Measurements from ENCODE around the gene CREB3L2. TPM values are rescaled to one million over a fixed set of nuclear protein-coding genes. Genes with fewer than 3 reads are reported as not detected.

The CREB3L2 gene
- total RNA-seq, 1 donor from 2014 or later = 45.6 TPM

DNA sequence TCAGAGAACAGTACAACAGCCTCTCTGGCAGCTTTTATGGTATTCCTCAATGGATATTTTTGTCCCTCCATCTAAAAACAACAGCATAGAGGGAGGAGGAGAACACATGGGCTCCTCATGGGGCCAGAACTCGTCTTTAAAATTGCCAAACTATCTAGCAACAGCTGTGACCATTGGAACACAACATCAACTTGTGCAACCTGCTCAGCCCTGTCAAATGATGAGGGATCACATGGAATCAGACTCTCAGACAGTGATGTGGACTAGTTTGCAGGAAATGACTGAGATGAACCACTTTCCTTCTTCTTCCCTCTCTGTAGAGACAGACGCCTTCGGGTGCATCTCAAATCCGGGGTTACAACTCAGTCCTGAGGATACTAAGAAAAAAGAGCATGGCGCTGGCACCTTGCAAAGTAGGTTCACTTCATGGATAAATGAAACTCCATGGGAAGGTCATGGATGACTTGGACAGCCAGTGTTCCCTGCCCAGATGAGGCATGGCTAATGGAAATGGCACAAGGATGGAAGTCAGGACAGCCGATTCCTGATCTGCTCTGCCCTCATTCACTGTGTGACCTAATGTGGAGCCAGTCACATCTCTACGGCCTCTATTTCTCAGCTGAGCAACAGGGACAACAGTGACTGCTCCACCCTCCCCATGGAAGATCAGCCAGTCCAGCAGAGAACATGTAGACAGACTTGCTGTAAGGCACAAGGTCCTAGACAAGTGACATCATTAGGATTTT, 130.5 kb downstream of the CREB3L2 start:
- H3K27ac Mint-ChIP-seq = peak overlapping the region; percentile 68
- H3K36me3 Mint-ChIP-seq (ENCODE audit: low read depth) = peaks cover 36% of the 10 kb centered on the region
- H3K4me1 Mint-ChIP-seq = peaks cover 20% of the 10 kb centered on the region

DNA sequence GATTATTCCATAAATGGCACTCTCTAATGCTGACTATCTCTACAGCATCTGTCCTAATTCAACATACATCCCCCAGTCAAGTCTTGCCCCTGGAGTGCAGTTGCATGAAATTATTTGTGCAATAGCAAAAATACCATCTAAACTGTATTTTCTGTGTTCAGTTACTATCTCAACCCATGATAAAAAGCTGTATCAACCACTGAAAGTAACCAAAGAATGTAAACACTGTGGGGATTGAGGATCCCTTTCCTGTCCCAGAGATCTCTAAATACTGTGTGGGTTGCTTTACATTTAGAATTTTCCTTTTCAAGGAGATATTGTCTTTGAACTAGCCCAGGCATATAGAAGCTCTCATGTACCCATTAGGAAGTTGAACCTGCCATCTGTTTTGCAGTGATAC, 131.2 kb downstream of the CREB3L2 start:
- intact Hi-C loops (cut with micrococcal nuclease) = loop anchor here (5.0 kb wide), 1 partner anchor 98 kb away; no protein-coding TSS in a partner anchor
- peaks cover 14% of the 10 kb centered on the region for H3K9me3 Mint-ChIP-seq
- H3K27me3 Mint-ChIP-seq = peaks cover 2% of the 10 kb centered on the region
- peaks cover 41% of the 10 kb centered on the region for H3K36me3 Mint-ChIP-seq (ENCODE audit: low read depth)
- no peak overlapping the region for H3K4me3 Mint-ChIP-seq
- peak overlapping the region; percentile 45 for H3K27ac Mint-ChIP-seq
- H3K4me1 Mint-ChIP-seq = peaks cover 20% of the 10 kb centered on the region
- peak; percentile 26 for DNase-seq

More for the DNA sequence above, 130.5 kb downstream of the CREB3L2 start:
- DNase-seq = peak; percentile 41
- peaks cover 8% of the 10 kb centered on the region for H3K9me3 Mint-ChIP-seq
- peaks cover 2% of the 10 kb centered on the region for H3K27me3 Mint-ChIP-seq
- no peak overlapping the region for H3K4me3 Mint-ChIP-seq
- intact Hi-C loops (cut with micrococcal nuclease) = loop anchor here (5.0 kb wide), 1 partner anchor 99 kb away; no protein-coding TSS in a partner anchor

DNA sequence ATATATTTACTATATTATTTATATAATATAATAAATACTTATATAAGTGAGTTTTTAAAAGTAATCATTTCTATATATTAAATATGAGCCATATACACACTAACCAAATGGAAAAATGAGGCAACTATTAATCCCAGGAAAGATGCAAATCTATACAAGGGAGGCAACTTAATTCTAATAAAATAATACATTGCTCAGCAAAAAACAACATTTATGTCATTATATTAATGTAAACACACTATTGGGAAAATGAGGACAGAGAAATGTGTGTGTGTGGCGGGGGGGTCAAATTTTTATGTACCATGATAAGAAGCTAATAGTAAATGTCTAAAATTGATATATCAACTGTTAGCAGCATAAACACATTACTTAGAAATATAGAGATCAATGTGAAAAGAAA, 131.8 kb downstream of the CREB3L2 start:
- intact Hi-C loops (cut with micrococcal nuclease) = loop anchor here (5.0 kb wide), 1 partner anchor 98 kb away; no protein-coding TSS in a partner anchor
- Mint-ChIP-seq H3K27ac (no peak overlapping the region), H3K27me3 (peaks cover 2% of the 10 kb centered on the region), H3K9me3 (peaks cover 19% of the 10 kb centered on the region), H3K4me3 (no peak overlapping the region), H3K36me3 (ENCODE audit: low read depth) (peaks cover 46% of the 10 kb centered on the region), H3K4me1 (peaks cover 20% of the 10 kb centered on the region)
- peak; percentile 6 for DNase-seq

DNA sequence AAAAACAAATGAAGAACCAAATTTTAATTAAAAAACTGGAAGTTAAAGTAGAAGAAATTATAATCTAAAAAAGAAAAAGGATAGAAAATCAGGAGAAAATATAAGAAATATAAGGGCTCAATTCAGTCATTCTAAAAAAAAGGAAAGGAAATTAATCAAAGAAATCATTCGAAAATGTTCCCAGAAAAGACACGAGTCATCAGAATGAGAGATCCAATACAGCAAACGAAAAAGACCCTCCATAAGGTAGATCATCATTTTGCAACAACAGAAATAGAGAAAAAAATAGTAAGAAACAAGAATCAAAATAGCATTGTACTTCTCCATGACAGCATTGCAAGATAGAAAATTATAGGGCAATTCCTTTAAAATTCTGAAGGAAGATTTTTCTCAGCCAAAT, 132.6 kb downstream of the CREB3L2 start:
- DNase-seq = no peak
- H3K4me1 Mint-ChIP-seq = peaks cover 20% of the 10 kb centered on the region
- intact Hi-C loops (cut with micrococcal nuclease) = no loop called here

DNA sequence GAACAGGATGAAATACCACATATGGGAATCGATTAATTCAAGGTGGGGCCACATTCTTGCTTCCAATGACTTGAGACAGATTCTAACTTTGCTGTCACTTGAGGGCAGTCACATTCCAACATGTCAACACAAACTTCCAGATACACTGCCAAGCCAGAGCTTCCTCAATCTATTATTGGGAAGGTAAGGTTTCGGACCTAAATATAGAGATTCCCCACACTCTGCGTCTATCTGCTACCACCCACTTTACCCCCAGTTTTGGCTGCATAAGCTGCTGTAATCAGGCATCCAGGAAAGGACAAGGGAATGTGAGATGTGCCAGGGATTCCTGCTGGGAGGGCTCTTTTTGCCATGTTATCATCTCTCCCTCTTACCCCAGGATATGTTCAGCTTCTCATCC, 134.6 kb downstream of the CREB3L2 start:
- no peak overlapping the region for H3K27ac Mint-ChIP-seq
- no peak overlapping the region for H3K4me3 Mint-ChIP-seq
- DNase-seq = no peak
- peaks cover 40% of the 10 kb centered on the region for H3K36me3 Mint-ChIP-seq (ENCODE audit: low read depth)
- H3K27me3 Mint-ChIP-seq = no peaks in the 10 kb centered on the region
- peaks cover 21% of the 10 kb centered on the region for H3K9me3 Mint-ChIP-seq
- peaks cover 9% of the 10 kb centered on the region for H3K4me1 Mint-ChIP-seq
- intact Hi-C loops (cut with micrococcal nuclease) = no loop called here

More for the DNA sequence above, 132.6 kb downstream of the CREB3L2 start:
- Mint-ChIP-seq H3K4me3 (no peak overlapping the region), H3K27ac (no peak overlapping the region), H3K27me3 (peaks cover 2% of the 10 kb centered on the region), H3K36me3 (ENCODE audit: low read depth) (peaks cover 50% of the 10 kb centered on the region), H3K9me3 (peaks cover 21% of the 10 kb centered on the region)

DNA sequence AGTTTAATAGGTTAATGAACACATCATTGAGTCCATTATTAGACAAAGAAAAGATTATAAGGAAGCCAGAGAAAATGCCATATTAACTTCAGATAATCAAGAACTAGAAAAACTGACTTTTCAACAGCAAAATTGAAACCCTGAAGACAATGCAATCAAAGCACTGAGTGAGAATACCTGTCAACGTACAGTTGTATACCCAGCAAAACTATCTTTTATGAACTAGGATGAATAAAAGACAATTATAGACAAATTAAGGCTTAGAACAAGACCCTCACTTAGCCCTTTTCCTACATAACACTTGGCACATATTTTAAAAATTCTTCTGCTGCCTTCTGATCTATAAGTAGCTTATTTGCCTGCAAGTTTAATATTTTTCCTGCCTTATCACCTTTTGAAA, 136.1 kb downstream of the CREB3L2 start:
- peaks cover 36% of the 10 kb centered on the region for H3K36me3 Mint-ChIP-seq (ENCODE audit: low read depth)
- H3K27me3 Mint-ChIP-seq = no peaks in the 10 kb centered on the region
- DNase-seq = no peak
- H3K4me3 Mint-ChIP-seq = no peak overlapping the region
- no peak overlapping the region for H3K27ac Mint-ChIP-seq
- H3K9me3 Mint-ChIP-seq = peaks cover 21% of the 10 kb centered on the region
- peaks cover 3% of the 10 kb centered on the region for H3K4me1 Mint-ChIP-seq
- intact Hi-C loops (cut with micrococcal nuclease) = no loop called here

DNA sequence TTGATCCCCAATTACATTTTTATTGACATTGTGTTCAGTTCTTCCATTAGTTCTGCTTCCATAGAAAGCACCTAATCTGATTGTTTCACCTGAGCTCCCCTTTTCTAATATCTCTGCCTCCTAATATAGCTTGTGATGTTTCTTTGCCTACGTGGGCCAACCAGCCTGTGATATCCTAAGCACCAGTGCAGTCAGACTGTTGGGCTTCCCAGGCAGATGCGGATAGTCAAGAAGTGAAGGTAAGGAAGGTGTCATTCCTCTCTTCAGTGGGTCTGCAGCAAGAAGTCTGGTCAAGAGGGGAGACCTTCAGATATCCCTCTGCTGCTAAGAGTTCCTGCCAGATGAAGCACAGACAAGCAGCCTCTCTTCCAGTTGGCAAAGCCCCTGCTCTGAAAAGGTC, 138.9 kb downstream of the CREB3L2 start:
- peaks cover 29% of the 10 kb centered on the region for H3K36me3 Mint-ChIP-seq (ENCODE audit: low read depth)
- no peaks in the 10 kb centered on the region for H3K27me3 Mint-ChIP-seq
- DNase-seq = no peak
- intact Hi-C loops (cut with micrococcal nuclease) = no loop called here
- H3K27ac Mint-ChIP-seq = no peak overlapping the region
- H3K9me3 Mint-ChIP-seq = peaks cover 18% of the 10 kb centered on the region
- H3K4me3 Mint-ChIP-seq = no peak overlapping the region
- no peaks in the 10 kb centered on the region for H3K4me1 Mint-ChIP-seq

DNA sequence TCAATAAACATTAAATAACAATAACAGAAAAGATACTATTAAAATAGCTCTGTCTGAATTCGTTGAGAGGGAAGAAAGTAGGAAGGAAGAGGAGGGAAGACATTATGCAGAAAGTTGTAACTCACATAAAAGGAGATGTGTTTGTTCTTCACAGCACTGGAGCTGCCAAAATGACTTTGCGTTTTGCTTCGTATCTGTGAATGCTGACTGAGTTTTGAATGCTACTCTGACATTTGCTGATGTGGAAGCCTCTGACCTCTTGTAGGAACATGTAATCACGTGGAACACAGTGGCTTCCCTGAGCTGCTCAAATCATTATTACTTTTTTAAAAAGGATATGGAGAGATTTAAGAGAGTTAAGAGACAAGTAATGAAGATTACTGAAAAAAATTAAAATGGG, 139.5 kb downstream of the CREB3L2 start:
- Mint-ChIP-seq H3K27ac (no peak overlapping the region), H3K36me3 (ENCODE audit: low read depth) (peaks cover 23% of the 10 kb centered on the region), H3K4me3 (no peak overlapping the region), H3K27me3 (no peaks in the 10 kb centered on the region), H3K4me1 (no peaks in the 10 kb centered on the region), H3K9me3 (peaks cover 18% of the 10 kb centered on the region)
- DNase-seq = no peak
- intact Hi-C loops (cut with micrococcal nuclease) = no loop called here

DNA sequence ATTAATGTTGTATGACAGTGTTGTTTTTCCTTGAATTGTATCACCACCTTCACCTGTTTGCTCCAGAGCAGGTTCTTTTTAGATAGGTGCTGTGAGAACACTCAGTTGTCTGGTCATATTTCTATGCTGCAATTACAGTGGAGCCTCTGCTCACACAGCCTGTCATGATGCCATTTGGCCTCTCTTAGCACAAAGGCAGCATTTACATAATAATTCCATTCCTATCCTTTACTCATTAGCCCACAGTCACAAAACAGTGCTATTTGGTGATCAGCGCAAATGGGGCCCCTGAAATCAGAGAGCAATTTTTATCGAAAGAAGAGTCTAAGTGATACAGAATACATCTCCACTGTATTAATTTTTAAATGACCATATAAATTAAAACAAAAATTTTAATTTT, 141.3 kb downstream of the CREB3L2 start:
- H3K27ac Mint-ChIP-seq = no peak overlapping the region
- intact Hi-C loops (cut with micrococcal nuclease) = no loop called here
- H3K27me3 Mint-ChIP-seq = no peaks in the 10 kb centered on the region
- no peaks in the 10 kb centered on the region for H3K4me1 Mint-ChIP-seq
- no peak overlapping the region for H3K4me3 Mint-ChIP-seq
- peaks cover 10% of the 10 kb centered on the region for H3K36me3 Mint-ChIP-seq (ENCODE audit: low read depth)
- peaks cover 6% of the 10 kb centered on the region for H3K9me3 Mint-ChIP-seq
- no peak for DNase-seq

DNA sequence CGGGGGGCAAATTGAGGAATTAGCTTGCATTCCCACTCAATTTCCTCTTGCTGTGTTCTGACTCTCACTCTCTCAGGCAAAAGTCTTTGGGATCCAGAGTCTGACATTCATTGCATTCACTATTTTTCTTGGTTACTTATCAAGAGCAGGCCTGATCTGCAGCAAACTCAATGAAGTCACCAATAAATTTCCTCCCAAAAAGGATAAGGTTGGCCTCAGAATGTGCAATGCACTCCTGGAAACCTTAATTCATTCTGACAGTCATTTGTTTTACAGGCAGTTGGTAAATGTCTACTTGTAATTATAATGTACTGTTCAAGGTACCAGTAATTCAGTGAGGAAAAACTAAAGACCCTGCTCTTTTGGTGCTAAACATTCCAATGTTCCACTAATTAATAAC, 148.8 kb downstream of the CREB3L2 start:
- H3K9me3 Mint-ChIP-seq = no peaks in the 10 kb centered on the region
- H3K4me3 Mint-ChIP-seq = no peak overlapping the region
- intact Hi-C loops (cut with micrococcal nuclease) = no loop called here
- no peak overlapping the region for H3K27ac Mint-ChIP-seq
- H3K36me3 Mint-ChIP-seq (ENCODE audit: low read depth) = peaks cover 2% of the 10 kb centered on the region
- DNase-seq = no peak
- H3K27me3 Mint-ChIP-seq = peaks cover 17% of the 10 kb centered on the region
- H3K4me1 Mint-ChIP-seq = peaks cover 4% of the 10 kb centered on the region

DNA sequence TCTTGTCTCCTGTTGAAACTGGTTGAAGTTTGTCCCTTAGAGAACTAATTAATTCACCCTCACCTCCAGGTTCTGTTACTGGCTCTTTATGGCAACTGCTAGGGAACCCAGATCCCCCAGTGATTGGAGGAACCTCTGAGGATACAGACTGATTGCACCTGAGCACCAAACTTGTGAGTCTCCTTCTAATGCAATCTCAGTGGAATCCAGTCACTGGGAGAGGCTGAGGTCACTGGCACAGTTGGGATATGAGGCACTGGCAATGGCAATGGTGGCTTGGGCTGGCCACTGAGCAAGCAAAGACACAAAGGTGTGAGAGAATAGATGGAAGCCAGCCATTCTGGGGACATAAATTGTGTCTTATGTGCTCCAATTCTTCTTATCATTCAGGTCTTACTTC, 149.8 kb downstream of the CREB3L2 start:
- Mint-ChIP-seq H3K27me3 (peaks cover 25% of the 10 kb centered on the region), H3K9me3 (no peaks in the 10 kb centered on the region), H3K4me3 (no peak overlapping the region), H3K27ac (no peak overlapping the region), H3K36me3 (ENCODE audit: low read depth) (peaks cover 2% of the 10 kb centered on the region), H3K4me1 (peaks cover 4% of the 10 kb centered on the region)
- no peak for DNase-seq
- intact Hi-C loops (cut with micrococcal nuclease) = no loop called here

DNA sequence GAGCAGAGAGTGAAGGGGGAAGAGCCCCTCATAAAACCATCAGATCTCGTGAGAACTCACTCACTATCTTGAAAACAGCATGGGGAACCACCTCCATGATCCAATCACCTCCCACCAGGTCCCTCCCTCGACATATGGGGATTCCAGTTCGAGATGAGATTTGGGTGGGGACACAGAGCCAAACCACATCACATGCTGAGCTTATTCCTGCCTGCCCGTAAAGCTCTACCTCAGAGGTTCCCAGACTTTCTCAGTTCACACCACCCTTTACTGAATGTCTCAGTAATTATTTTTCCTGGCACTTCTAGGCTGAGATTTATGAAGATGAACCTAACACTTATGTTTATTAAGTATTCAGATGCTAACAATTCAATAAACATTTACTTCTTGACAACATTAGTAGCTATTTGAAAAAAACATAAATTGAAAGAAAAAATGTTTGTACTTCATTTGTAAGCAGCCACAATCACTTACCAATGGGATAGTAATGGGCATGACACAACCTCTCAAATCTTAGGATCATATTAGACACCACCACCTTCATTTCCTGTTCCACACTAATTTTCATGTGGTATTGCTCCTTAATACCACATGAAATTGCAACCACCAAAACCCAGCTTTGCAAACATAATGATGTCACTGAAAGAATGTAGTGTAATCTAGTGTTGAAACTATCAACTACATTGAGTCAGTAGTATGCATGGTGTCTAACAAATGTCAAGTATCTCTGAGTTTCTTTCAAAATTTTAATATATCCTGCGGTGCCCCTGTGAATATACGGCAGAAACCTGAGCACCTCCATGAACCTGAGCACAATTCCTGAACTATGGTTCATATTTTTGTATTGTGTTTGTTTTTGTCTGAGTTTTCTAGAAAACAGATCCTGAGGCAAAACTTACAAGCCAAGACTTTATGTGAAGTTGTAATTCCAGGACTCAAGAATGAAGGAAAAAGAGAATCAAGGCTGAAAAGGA, 150.6 kb downstream of the CREB3L2 start:
- H3K36me3 Mint-ChIP-seq (ENCODE audit: low read depth) = peaks cover 2% of the 10 kb centered on the region
- H3K27me3 Mint-ChIP-seq = peaks cover 25% of the 10 kb centered on the region
- intact Hi-C loops (cut with micrococcal nuclease) = no loop called here
- H3K27ac Mint-ChIP-seq = no peak overlapping the region
- H3K9me3 Mint-ChIP-seq = no peaks in the 10 kb centered on the region
- H3K4me3 Mint-ChIP-seq = no peak overlapping the region
- H3K4me1 Mint-ChIP-seq = peaks cover 4% of the 10 kb centered on the region
- DNase-seq = no peak

DNA sequence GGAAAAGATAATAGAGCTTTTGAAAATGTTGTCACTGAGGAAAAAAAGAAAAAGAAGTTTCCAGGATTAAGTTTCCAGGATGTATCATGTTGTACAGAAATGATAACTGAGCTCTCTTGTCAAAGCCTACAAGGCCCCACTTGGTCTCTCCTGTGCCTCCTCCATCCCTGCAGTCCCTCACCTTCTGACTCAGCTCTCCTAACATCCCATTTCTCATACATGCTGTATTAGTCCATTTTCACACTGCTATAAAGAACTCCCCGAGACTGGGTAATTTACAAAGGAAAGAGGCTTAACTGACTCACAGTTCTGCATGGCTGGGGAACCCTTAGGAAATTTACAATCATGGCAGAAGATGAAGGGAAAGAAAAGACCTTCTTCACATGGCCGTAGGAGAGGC, 151.3 kb downstream of the CREB3L2 start:
- no peak overlapping the region for H3K27ac Mint-ChIP-seq
- no peak for DNase-seq
- H3K36me3 Mint-ChIP-seq (ENCODE audit: low read depth) = peaks cover 2% of the 10 kb centered on the region
- H3K9me3 Mint-ChIP-seq = no peaks in the 10 kb centered on the region
- no peak overlapping the region for H3K4me3 Mint-ChIP-seq
- intact Hi-C loops (cut with micrococcal nuclease) = no loop called here
- peaks cover 6% of the 10 kb centered on the region for H3K4me1 Mint-ChIP-seq
- H3K27me3 Mint-ChIP-seq = peaks cover 31% of the 10 kb centered on the region

DNA sequence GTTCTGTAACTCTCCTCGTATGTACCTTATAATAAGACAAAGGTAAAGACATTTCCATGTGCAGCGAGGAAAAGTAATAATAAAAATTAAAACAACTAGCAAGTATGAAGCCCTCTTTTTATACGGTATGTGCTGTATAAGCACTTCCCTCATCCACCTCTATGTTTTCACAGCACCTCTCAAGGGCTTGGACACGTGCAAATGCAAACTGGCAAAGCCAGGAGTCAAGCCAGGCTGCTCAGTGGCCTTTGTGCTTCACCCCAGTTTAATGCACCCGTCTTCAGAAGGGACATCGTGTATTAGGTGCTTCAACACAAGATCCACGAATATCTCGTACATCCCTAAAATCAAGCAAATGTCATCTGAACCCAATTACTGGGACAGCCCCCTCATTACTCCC, 153.8 kb downstream of the CREB3L2 start:
- intact Hi-C loops (cut with micrococcal nuclease) = loop anchor here (10.0 kb wide), 1 partner anchor 47 kb away; no protein-coding TSS in a partner anchor
- no peak for DNase-seq
- Mint-ChIP-seq H3K36me3 (ENCODE audit: low read depth) (peaks cover 2% of the 10 kb centered on the region), H3K27ac (no peak overlapping the region), H3K27me3 (peaks cover 50% of the 10 kb centered on the region), H3K4me1 (peaks cover 6% of the 10 kb centered on the region), H3K4me3 (no peak overlapping the region), H3K9me3 (no peaks in the 10 kb centered on the region)

All from activated CD4-positive, alpha-beta T cell treated with anti-CD3 and anti-CD28 coated beads, Interleukin-2, amount 10 ng/mL, durations not matched to agents 24 days and 14 days (primary cell).